Prostate gland (tissue), 2 donors: Measurements from ENCODE around the gene MGLL.

Experiments
- POLR2A ChIP-seq: fragments of 450-650 bp; IDR thresholded peaks from one replicate; pipeline ENCODE4 v1.6.1; 2016; ENCODE audit warnings: antibody characterized with exemption, mild to moderate bottlenecking
- POLR2AphosphoS5 ChIP-seq: sonication (generic); formaldehyde crosslinking; IDR thresholded peaks from one replicate; pipeline ENCODE4 v1.6.1; 2017; ENCODE audit warnings: antibody characterized with exemption
- TF ChIP-seq, protein P1 (sequence below), 4 experiments: fragments of 200-600 bp in 2 of 4; fragments of 450-650 bp in 2 of 4; sonication (generic) in 2 of 4; IDR thresholded peaks; 1 replicate in 3 of 4; 2 replicates in 1 of 4; pipeline ENCODE4 v1.5.1; 2016 to 2019; ENCODE audit warnings: antibody characterized with exemption in 4 of 4, mild to moderate bottlenecking in 2 of 4, moderate library complexity in 2 of 4

DNA sequence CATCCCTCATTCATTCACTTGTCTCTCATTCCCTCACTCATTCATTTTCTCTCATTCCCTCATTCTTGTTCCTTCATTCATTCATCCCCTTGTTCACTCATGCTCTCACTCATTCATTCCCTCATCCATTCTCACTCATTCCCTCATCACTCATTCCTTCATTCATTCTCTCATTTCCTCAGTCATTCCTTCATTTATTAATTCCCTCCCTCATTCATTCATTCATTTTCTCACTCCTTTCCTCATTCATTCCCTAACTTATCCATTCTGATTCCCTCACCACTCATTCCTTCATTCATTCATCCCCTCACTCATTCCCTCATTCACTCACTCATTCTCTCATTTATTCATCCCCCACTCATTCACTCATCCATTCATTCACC is 135.8 kb downstream of the MGLL start:
- TF ChIP-seq, protein P1, sequence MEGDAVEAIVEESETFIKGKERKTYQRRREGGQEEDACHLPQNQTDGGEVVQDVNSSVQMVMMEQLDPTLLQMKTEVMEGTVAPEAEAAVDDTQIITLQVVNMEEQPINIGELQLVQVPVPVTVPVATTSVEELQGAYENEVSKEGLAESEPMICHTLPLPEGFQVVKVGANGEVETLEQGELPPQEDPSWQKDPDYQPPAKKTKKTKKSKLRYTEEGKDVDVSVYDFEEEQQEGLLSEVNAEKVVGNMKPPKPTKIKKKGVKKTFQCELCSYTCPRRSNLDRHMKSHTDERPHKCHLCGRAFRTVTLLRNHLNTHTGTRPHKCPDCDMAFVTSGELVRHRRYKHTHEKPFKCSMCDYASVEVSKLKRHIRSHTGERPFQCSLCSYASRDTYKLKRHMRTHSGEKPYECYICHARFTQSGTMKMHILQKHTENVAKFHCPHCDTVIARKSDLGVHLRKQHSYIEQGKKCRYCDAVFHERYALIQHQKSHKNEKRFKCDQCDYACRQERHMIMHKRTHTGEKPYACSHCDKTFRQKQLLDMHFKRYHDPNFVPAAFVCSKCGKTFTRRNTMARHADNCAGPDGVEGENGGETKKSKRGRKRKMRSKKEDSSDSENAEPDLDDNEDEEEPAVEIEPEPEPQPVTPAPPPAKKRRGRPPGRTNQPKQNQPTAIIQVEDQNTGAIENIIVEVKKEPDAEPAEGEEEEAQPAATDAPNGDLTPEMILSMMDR (IDR thresholded peaks at IDR 0.05) = no peak
- TF ChIP-seq POLR2A = no peak
- no peak for TF ChIP-seq POLR2AphosphoS5
